Ovary (tissue), 9 donors: Measurements from ENCODE around the gene TUBA1B. TPM values are rescaled to one million over a fixed set of nuclear protein-coding genes. Genes with fewer than 3 reads are reported as not detected.
"Not testable (repeated sequence)": the region's sequence is repeated elsewhere in the genome, so short reads cannot be mapped to it uniquely, and the experiment has no call there.

Experiments used
- DNase-seq, 5 donors: peaks; one replicate each; pipeline ENCODE4 v3.0.0-alpha.2; 2019 to 2020
- H3K27ac ChIP-seq, 2 donors: fragments of 200-600 bp; one replicate each; pipeline versions ENCODE4 v1.5.1 to v1.8.0; 2019 to 2022
- H3K27me3 ChIP-seq: fragments of 200-600 bp; one replicate; pipeline ENCODE4 v1.8.0; 2022
- H3K36me3 ChIP-seq: fragments of 200-600 bp; sonication (generic); one replicate; pipeline ENCODE4 v1.5.1; 2019
- H3K4me1 ChIP-seq: one replicate; pipeline ENCODE4 v1.8.1; 2013; ENCODE audit warnings: mild to moderate bottlenecking, moderate library complexity; ENCODE audit not compliant: insufficient read depth
- H3K4me3 ChIP-seq: fragments of 200-600 bp; sonication (generic); one replicate; pipeline ENCODE4 v1.5.1; 2017
- H3K9me3 ChIP-seq, 2 donors: fragments of 200-600 bp in 1 of 2; sonication (generic) in 1 of 2; one replicate each; pipeline versions ENCODE4 v1.5.1 to v1.8.1; 2013 to 2019; ENCODE audit warnings: mild to moderate bottlenecking in 1 of 2, moderate library complexity in 1 of 2
- EP300 ChIP-seq: sonication (generic); formaldehyde crosslinking; IDR thresholded peaks from one replicate; pipeline ENCODE4 v1.6.1; 2017; ENCODE audit warnings: antibody characterized with exemption
- POLR2A ChIP-seq: fragments of 450-650 bp; IDR thresholded peaks from one replicate; pipeline ENCODE4 v1.6.1; 2017; ENCODE audit warnings: antibody characterized with exemption, mild to moderate bottlenecking, moderate library complexity
- WGBS, 3 donors: extraction: QIAGEN DNeasy Blood & Tissue Kit in 1 of 3; methylation state at CpG; one replicate each; pipeline versions ENCODE4 v1.1.5 to v1.1.7; 2013 to 2017; 5-methylcytosine and 5-hydroxymethylcytosine counted together
- intact Hi-C, 4 donors: fragments of 100-400 bp; cut with DNase I; formaldehyde crosslinking; loops; one replicate each; pipeline versions ENCODE4 v1.11.0 to v1.15.1; 2022 to 2023
- polyA plus RNA-seq, 2 donors: library from polyadenylated mRNA; stranded (reverse); fragments of 200-250 nt in 1 of 2; fragments of 350-450 nt in 1 of 2; fragmentation: Illumina TruSeq in 1 of 2; extraction: RNeasy Lipid Tissue Mini Kit (QIAGEN cat#74804) in 1 of 2; gene quantifications; one replicate each; pipeline ENCODE4 v1.2.3, GENCODE V29; 2013 to 2014
- total RNA-seq, 7 donors: library from RNA; depleted of rRNA in 2 of 7; stranded (reverse); fragments of >200 nt in 2 of 7; fragmentation: NEBNext Ultra II Directional in 3 of 7; extraction: Animal tissue kit (Norgen Biotek cat#: 25700) in 3 of 7; gene quantifications; one replicate each; pipeline versions ENCODE4 v1.1.0 to v1.2.4, GENCODE V29; 2016 to 2023
- TF ChIP-seq, protein P1 (sequence below), 3 donors: fragments of 450-650 bp in 2 of 3; fragments of 200-600 bp in 1 of 3; IDR thresholded peaks; one replicate each; pipeline versions ENCODE4 v1.5.1 to v1.8.0; 2016 to 2022; ENCODE audit warnings: antibody characterized with exemption in 3 of 3, mild to moderate bottlenecking in 1 of 3
- donor health status: DM: no; HTN: no; CAD: no; lungs with moderate emphysema.
- donor health status: DM: no; HTN: no; CAD: no.
- donor health status: Bipolar disorder and iron deficiency.
- donor health status: DM: yes; HTN: yes; CAD: no.
- donor health status: DM: no; HTN: no; CAD: no.
- donor health status: DM: yes; HTN: yes; CAD: no.

TUBA1B gene
- total and polyA plus RNA-seq, 9 donors = 281 to 705 (median 340) TPM

GRCh38 chr12:49137476-49137875 lies 6.3 kb upstream of the TUBA1B start:
- DNase-seq = no peak
- H3K27me3 ChIP-seq = no peaks in the 10 kb centered on the region
- WGBS, 3 donors = 82 to 97% (median 88%) methylated on average over 1 of the region's 1 CpG
- TF ChIP-seq, protein P1, sequence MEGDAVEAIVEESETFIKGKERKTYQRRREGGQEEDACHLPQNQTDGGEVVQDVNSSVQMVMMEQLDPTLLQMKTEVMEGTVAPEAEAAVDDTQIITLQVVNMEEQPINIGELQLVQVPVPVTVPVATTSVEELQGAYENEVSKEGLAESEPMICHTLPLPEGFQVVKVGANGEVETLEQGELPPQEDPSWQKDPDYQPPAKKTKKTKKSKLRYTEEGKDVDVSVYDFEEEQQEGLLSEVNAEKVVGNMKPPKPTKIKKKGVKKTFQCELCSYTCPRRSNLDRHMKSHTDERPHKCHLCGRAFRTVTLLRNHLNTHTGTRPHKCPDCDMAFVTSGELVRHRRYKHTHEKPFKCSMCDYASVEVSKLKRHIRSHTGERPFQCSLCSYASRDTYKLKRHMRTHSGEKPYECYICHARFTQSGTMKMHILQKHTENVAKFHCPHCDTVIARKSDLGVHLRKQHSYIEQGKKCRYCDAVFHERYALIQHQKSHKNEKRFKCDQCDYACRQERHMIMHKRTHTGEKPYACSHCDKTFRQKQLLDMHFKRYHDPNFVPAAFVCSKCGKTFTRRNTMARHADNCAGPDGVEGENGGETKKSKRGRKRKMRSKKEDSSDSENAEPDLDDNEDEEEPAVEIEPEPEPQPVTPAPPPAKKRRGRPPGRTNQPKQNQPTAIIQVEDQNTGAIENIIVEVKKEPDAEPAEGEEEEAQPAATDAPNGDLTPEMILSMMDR (IDR thresholded peaks at IDR 0.05) = no peak
- no peak for TF ChIP-seq EP300
- TF ChIP-seq POLR2A = no peak
- H3K36me3 ChIP-seq = no peaks in the 10 kb centered on the region
- no peaks in the 10 kb centered on the region for H3K9me3 ChIP-seq
- intact Hi-C loops = loop anchor here in 1 of 4 donors (10.0 kb wide), 1 partner anchor 47 kb away; the partner anchor contains the start of gene TUBA1A
- no peak overlapping the region for H3K27ac ChIP-seq
- H3K4me3 ChIP-seq = no peak overlapping the region
- peaks cover 3% of the 10 kb centered on the region for H3K4me1 ChIP-seq

DNA sequence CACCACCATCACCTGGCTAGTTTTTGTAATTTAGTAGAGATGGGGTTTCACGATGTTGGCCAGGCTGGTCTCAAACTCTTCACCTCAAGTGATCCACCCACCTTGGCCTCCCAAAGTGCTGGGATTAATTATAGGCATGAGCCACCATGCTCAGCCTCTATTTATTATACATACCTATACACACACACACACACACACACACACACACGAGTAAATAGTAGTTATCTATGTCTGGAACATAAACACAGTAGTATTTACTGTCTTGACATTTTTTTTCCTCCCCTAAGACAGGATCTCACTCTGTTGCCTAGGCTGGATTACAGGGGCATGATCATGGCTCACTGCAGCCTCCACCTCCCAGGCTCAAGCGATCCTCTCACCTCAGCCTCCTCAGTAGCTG lies 5.8 kb upstream of the TUBA1B start:
- H3K36me3 ChIP-seq, H3K4me3 ChIP-seq, H3K27ac ChIP-seq, DNase-seq, H3K27me3 ChIP-seq, H3K9me3 ChIP-seq, H3K4me1 ChIP-seq: not testable (repeated sequence)
- intact Hi-C loops = loop anchor here in 1 of 4 donors (10.0 kb wide), 1 partner anchor 48 kb away; the partner anchor contains the start of gene TUBA1A
- WGBS, 3 donors = 81 to 95% (median 84%) methylated on average over 3 of the region's 3 CpGs

DNA sequence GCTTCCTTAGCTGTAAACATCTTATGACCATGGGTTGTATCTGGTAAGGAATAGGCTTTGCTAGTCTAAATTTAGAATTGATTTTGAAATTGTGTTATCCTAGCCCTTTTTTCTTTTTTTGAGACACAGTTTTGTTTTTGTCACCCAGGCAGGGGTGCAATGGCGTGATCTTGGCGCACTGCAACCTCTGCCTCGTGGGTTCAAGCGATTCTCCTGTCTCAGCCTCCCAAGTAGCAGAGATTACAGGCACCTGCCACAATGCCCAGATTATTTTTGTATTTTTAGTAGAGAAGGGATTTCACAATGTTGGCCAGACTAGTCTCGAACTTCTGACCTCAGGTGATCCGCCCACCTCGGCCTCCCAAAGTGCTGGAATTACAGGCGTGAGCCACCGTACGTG lies 2.4 kb upstream of the TUBA1B start:
- TF ChIP-seq, protein P1 (IDR thresholded peaks at IDR 0.05) = no peak
- TF ChIP-seq POLR2A = no peak
- TF ChIP-seq EP300 = no peak
- no peaks in the 10 kb centered on the region for H3K9me3 ChIP-seq
- 82 to 83% (median 82%) methylated on average over 10 of the region's 10 CpGs for WGBS, 3 donors
- intact Hi-C loops = loop anchor here in 2 of 4 donors (5.0 to 10.0 kb wide), 2 partner anchors 51 to 54 kb away; partner anchors contain the start of gene TUBA1A (in 2 of the 2)
- H3K4me3 ChIP-seq = no peak overlapping the region
- no peak for DNase-seq
- H3K27ac ChIP-seq = no peak overlapping the region
- H3K27me3 ChIP-seq = no peaks in the 10 kb centered on the region
- H3K4me1 ChIP-seq = peaks cover 6% of the 10 kb centered on the region
- no peaks in the 10 kb centered on the region for H3K36me3 ChIP-seq

- intact Hi-C loops = loop anchor here in 2 of 4 donors (5.0 to 10.0 kb wide), 2 partner anchors 52 to 54 kb away; partner anchors contain the start of gene TUBA1A (in 2 of the 2)
- Histone ChIP-seq H3K36me3 (no peaks in the 10 kb centered on the region), H3K27me3 (no peaks in the 10 kb centered on the region), H3K9me3 (no peaks in the 10 kb centered on the region), H3K4me3 (peak overlapping the region; percentile 6), H3K27ac (peak overlapping the region in 1 of 2 donors; percentile 98), H3K4me1 (peaks cover 6% of the 10 kb centered on the region)
- WGBS, 3 donors = 21 to 42% (median 32%) methylated on average over 5 of the region's 5 CpGs
- no peak for TF ChIP-seq EP300
- no peak for TF ChIP-seq POLR2A
- TF ChIP-seq, protein P1 (IDR thresholded peaks at IDR 0.05) = no peak
- no peak for DNase-seq
These were observed 1.8 kb upstream of the TUBA1B start for GRCh38 chr12:49133014-49133413.

GRCh38 chr12:49131894-49132461 lies 783 bp upstream of the TUBA1B start:
- 26 to 31% (median 31%) methylated on average over 9 of the region's 9 CpGs for WGBS, 3 donors
- DNase-seq = no peak
- no peaks in the 10 kb centered on the region for H3K9me3 ChIP-seq
- peak overlapping the region; percentile 58 to 98 for H3K27ac ChIP-seq
- TF ChIP-seq, protein P1 (IDR thresholded peaks at IDR 0.05) = no peak
- TF ChIP-seq POLR2A (no peak), EP300 (no peak)
- intact Hi-C loops = loop anchor here in 3 of 4 donors (2.0 to 10.0 kb wide), 4 partner anchors 53 to 103 kb away; partner anchors contain the start of gene TUBA1A (in 3 of the 3)
- H3K4me3 ChIP-seq = peak overlapping the region; percentile 65
- H3K36me3 ChIP-seq = no peaks in the 10 kb centered on the region
- H3K27me3 ChIP-seq = no peaks in the 10 kb centered on the region
- peaks cover 6% of the 10 kb centered on the region for H3K4me1 ChIP-seq
